GM23338 (cell line): ENCODE results near the gene FANCC. TPM values are rescaled to one million over a fixed set of nuclear protein-coding genes. Genes with fewer than 3 reads are reported as not detected.

Experiments
- ATAC-seq: fragments of 200-7000 bp; cut with Tn5 transposase; 3 replicates; pipeline ENCODE4 v1.9.1; 2020
- DNase-seq: peaks from one replicate; pipeline ENCODE4 v3.0.0-alpha.2; 2015; ENCODE audit warnings: low spot score
- H2AFZ ChIP-seq: fragments of 200-600 bp; sonication (generic); 2 replicates; pipeline ENCODE4 v1.8.0; 2016; ENCODE audit warnings: antibody characterized with exemption, mild to moderate bottlenecking, moderate library complexity
- H3F3A ChIP-seq: fragments of 200-600 bp; sonication (generic); replicated peaks from 2 replicates; pipeline ENCODE4 v1.8.0; 2017; ENCODE audit warnings: antibody characterized with exemption, mixed run types, low read depth
- H3K27ac ChIP-seq: fragments of 200-600 bp; sonication (generic); 2 replicates; pipeline ENCODE4 v1.6.1; 2016; ENCODE audit warnings: low read depth
- H3K27me3 ChIP-seq: fragments of 200-600 bp; sonication (generic); 2 replicates; pipeline ENCODE4 v1.8.0; 2016; ENCODE audit warnings: mild to moderate bottlenecking, mixed run types, moderate library complexity; ENCODE audit not compliant: insufficient read depth
- H3K36me3 ChIP-seq: fragments of 200-600 bp; sonication (generic); 2 replicates; pipeline ENCODE4 v1.8.0; 2016; ENCODE audit warnings: mild to moderate bottlenecking; ENCODE audit not compliant: insufficient read depth
- H3K4me1 ChIP-seq: fragments of 200-600 bp; sonication (generic); 2 replicates; pipeline ENCODE4 v1.8.0; 2016; ENCODE audit warnings: mild to moderate bottlenecking, moderate library complexity; ENCODE audit not compliant: insufficient read depth
- H3K4me2 ChIP-seq: fragments of 200-600 bp; sonication (generic); 2 replicates; pipeline ENCODE4 v1.7.1; 2017; ENCODE audit warnings: mixed run types
- H3K4me3 ChIP-seq: fragments of 200-600 bp; sonication (generic); 2 replicates; pipeline ENCODE4 v1.6.1; 2016; ENCODE audit warnings: mixed run types
- H3K79me2 ChIP-seq: fragments of 200-600 bp; sonication (generic); replicated peaks from 2 replicates; pipeline ENCODE4 v1.8.0; 2017; ENCODE audit warnings: mild to moderate bottlenecking; ENCODE audit not compliant: insufficient read depth
- H3K9me2 ChIP-seq: fragments of 200-600 bp; sonication (generic); 2 replicates; pipeline ENCODE4 v1.8.0; 2017; ENCODE audit not compliant: insufficient read depth
- H4K20me1 ChIP-seq: fragments of 200-600 bp; sonication (generic); replicated peaks from 2 replicates; pipeline ENCODE4 v1.8.0; 2017; ENCODE audit warnings: mild to moderate bottlenecking; ENCODE audit not compliant: insufficient read depth
- H3K27ac Mint-ChIP-seq: 2 replicates; pipeline ENCODE4 v1.8.0; 2020; ENCODE audit warnings: inconsistent platforms, mild to moderate bottlenecking, moderate library complexity, mixed read lengths
- H3K27me3 Mint-ChIP-seq: 3 replicates; pipeline ENCODE4 v1.8.0; 2022; ENCODE audit warnings: low read depth, mild to moderate bottlenecking, moderate library complexity, mixed read lengths, inconsistent platforms; ENCODE audit not compliant: insufficient read depth, poor library complexity
- H3K36me3 Mint-ChIP-seq: 3 replicates; pipeline ENCODE4 v1.8.0; 2021; ENCODE audit warnings: low read depth, mild to moderate bottlenecking, inconsistent platforms, moderate library complexity, mixed read lengths
- H3K4me1 Mint-ChIP-seq: 3 replicates; pipeline ENCODE4 v1.8.0; 2020; ENCODE audit warnings: mild to moderate bottlenecking, inconsistent platforms, mixed read lengths
- H3K4me3 Mint-ChIP-seq: 3 replicates; pipeline ENCODE4 v1.8.0; 2021; ENCODE audit warnings: moderate library complexity, mild to moderate bottlenecking, inconsistent platforms, mixed read lengths
- H3K9me3 Mint-ChIP-seq: 3 replicates; pipeline ENCODE4 v1.8.0; 2020; ENCODE audit warnings: moderate library complexity, mild to moderate bottlenecking, inconsistent platforms, mixed read lengths
- CREB1 ChIP-seq: fragments of 250-450 bp; sonication (Bioruptor Pico); IDR thresholded peaks from 2 replicates; pipeline ENCODE4 v1.5.0; 2020; ENCODE audit warnings: low read depth, mild to moderate bottlenecking, moderate library complexity
- CTCF ChIP-seq, 2 experiments: fragments of 200-600 bp in 1 of 2; sonication (generic) in 1 of 2; conservative IDR thresholded peaks; 2 replicates each; pipeline versions ENCODE4 v1.5.1 to v1.6.1; 2016 to 2017; ENCODE audit warnings: antibody characterized with exemption in 2 of 2, low read depth in 2 of 2, mild to moderate bottlenecking in 2 of 2, moderate library complexity in 1 of 2
- ETS1 ChIP-seq: IDR thresholded peaks from 2 replicates; pipeline ENCODE4 v1.6.1; 2016; ENCODE audit warnings: antibody characterized with exemption
- NANOG ChIP-seq: IDR thresholded peaks from 2 replicates; pipeline ENCODE4 v1.6.1; 2016; ENCODE audit warnings: antibody characterized with exemption, borderline replicate concordance
- POLR2AphosphoS5 ChIP-seq: IDR thresholded peaks from 2 replicates; pipeline ENCODE4 v1.6.1; 2016; ENCODE audit warnings: antibody characterized with exemption, low read depth
- REST ChIP-seq: IDR thresholded peaks from one replicate; pipeline ENCODE4 v1.6.1; 2018; ENCODE audit warnings: antibody characterized with exemption; ENCODE audit not compliant: unreplicated experiment
- STAT1 ChIP-seq: IDR thresholded peaks from one replicate; pipeline ENCODE4 v1.6.1; 2016; ENCODE audit warnings: antibody characterized with exemption; ENCODE audit not compliant: unreplicated experiment
- ZNF114 ChIP-seq: fragments of 250-450 bp; sonication (Bioruptor Pico); IDR thresholded peaks from 2 replicates; pipeline ENCODE4 v1.5.0; 2020; ENCODE audit warnings: mild to moderate bottlenecking, moderate library complexity
- ZNF331 ChIP-seq: fragments of 250-450 bp; sonication (Bioruptor Pico); IDR thresholded peaks from 2 replicates; pipeline ENCODE4 v1.5.0; 2020; ENCODE audit warnings: low read depth, mild to moderate bottlenecking, moderate library complexity
- ZNF462 ChIP-seq: fragments of 250-450 bp; sonication (Bioruptor Pico); IDR thresholded peaks from 2 replicates; pipeline ENCODE4 v1.5.0; 2020; ENCODE audit warnings: mild to moderate bottlenecking, moderate library complexity
- polyA plus RNA-seq: library from polyadenylated mRNA; unstranded; fragments of >200 nt; fragmentation: Nextera tagmentation; extraction: Ambion mirVana; gene quantifications from 2 replicates; pipeline ENCODE4 v1.2.1, GENCODE V29; 2016
- total RNA-seq: library from RNA; depleted of rRNA; stranded (reverse); fragments of >200 nt; shearing (Covaris generic); gene quantifications from 2 replicates; pipeline ENCODE4 v1.2.3, GENCODE V29; 2014

Gene FANCC
- total and polyA plus RNA-seq, 2 experiments from 2014 or later, result 7.8 to 18.1 TPM

- no peak for TF ChIP-seq ZNF462 (CRISPR knock-in tag)
- TF ChIP-seq ZNF114 (CRISPR knock-in tag), result no peak
- no peak for TF ChIP-seq ZNF331 (CRISPR knock-in tag)
- no peak for TF ChIP-seq NANOG
- TF ChIP-seq STAT1, result no peak
- TF ChIP-seq CTCF (conservative IDR thresholded peaks at IDR 0.05; ENCODE audit: low read depth in 2 of 2), result no peak
Measured at GRCh38 chr9:95282332-95282731, 35.2 kb downstream of the FANCC start (continued).

GRCh38 chr9:95280745-95281144, 36.8 kb downstream of the FANCC start:
- H3K4me1 ChIP-seq, result no peaks in the 10 kb centered on the region
- Mint-ChIP-seq H3K4me3 (no peak overlapping the region), H3K4me1 (no peaks in the 10 kb centered on the region), H3K27me3 (peaks cover 2% of the 10 kb centered on the region), H3K27ac (no peak overlapping the region), H3K36me3 (no peaks in the 10 kb centered on the region), H3K9me3 (no peaks in the 10 kb centered on the region)
- H3K36me3 ChIP-seq, result no peaks in the 10 kb centered on the region
- H3F3A ChIP-seq, result no peaks in the 10 kb centered on the region
- no peaks in the 10 kb centered on the region for H4K20me1 ChIP-seq
- H3K79me2 ChIP-seq, result 0 out of 2 replicates have a peak, but pooled peaks cover 3% of the 10 kb centered on the region
- H3K4me2 ChIP-seq, result no peak overlapping the region
- ATAC-seq (no peak), DNase-seq (no peak)
- H3K4me3 ChIP-seq, result no peak overlapping the region
- no peak overlapping the region for H2AFZ ChIP-seq
- no peak overlapping the region for H3K27ac ChIP-seq
- no peaks in the 10 kb centered on the region for H3K9me2 ChIP-seq
- H3K27me3 ChIP-seq, result no peaks in the 10 kb centered on the region
- TF ChIP-seq ZNF114 (CRISPR knock-in tag) (no peak), ZNF331 (CRISPR knock-in tag) (no peak), REST (no peak), CTCF (conservative IDR thresholded peaks at IDR 0.05; ENCODE audit: low read depth in 2 of 2) (no peak), POLR2AphosphoS5 (no peak), ETS1 (no peak), STAT1 (no peak), CREB1 (CRISPR knock-in tag) (no peak), NANOG (no peak)
